Activated T-helper 9 cell treated with anti-CD3 and anti-CD28 coated beads, Interleukin-2, amount 50 U/mL, for 16 hours (primary cell): ENCODE data around the gene SETX.

Source experiments
- DNase-seq: peaks from one replicate; pipeline ENCODE4 v3.0.0-alpha.2; 2020; ENCODE audit warnings: low read depth

The SETX gene

DNA sequence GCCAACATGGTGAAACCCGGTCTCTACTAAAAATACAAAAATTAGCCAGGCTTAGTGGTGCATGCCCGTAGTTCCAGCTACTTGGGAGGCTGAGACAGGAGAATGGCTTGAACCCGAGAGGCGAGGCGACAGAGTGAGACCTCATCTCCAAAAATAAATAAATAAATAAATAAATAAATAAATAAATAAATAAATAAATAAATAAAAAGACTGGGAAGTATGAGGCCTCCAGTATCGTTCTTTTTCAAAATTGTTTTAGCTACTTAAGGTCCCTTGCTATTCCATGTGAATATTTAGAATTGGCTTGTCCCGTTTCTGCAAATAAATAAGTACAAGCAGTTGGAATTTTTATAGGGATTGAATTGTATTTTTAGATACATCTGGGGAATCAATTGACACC lies 3.0 kb upstream of the SETX start:
- DNase-seq = no peak

- DNase-seq = no peak
Measured at GRCh38 chr9:132356324-132356924, 1.6 kb upstream of the SETX start.

GRCh38 chr9:132351404-132352045 lies 3.3 kb downstream of the SETX start:
- no peak for DNase-seq

DNA sequence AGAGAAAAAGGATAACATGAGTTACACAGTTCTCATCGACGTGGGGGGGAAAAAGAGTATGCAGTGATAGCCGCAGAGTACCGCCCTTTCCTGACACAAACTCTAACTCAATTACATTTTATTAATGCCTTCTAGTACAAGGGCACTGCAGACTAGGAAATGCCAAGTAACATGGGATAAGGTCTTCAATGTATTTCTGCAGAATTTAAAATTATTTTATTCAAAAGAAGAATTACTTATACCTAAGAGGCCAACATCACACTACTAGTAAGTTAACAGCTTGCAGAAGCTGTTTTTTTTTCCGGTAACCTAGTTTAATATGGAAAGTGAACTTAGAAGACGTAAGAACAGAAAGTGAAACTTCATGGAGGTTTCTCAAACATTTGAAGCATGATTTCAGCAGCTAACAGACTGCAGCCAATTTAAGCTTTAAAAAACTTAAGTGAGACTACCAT lies 3.9 kb downstream of the SETX start:
- DNase-seq = no peak

DNA sequence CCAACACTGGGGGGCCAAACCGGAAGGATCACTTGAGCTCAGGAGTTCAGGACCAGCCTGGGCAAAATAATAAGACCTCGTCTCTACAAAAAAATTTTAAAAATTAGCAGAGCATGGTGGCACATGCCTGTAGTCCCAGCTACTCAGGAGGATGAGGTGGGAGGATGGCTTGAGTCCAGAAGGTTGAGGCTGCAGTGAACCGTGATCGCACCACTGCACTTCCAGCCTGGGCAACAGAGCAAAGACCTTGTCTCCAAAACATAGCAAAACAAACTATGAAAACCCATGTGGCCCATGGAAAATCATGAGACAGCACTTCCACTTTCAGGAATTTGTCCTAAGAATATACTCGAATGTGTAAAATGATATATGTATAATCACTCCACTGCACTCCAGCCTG lies 6.1 kb downstream of the SETX start:
- DNase-seq = no peak

DNA sequence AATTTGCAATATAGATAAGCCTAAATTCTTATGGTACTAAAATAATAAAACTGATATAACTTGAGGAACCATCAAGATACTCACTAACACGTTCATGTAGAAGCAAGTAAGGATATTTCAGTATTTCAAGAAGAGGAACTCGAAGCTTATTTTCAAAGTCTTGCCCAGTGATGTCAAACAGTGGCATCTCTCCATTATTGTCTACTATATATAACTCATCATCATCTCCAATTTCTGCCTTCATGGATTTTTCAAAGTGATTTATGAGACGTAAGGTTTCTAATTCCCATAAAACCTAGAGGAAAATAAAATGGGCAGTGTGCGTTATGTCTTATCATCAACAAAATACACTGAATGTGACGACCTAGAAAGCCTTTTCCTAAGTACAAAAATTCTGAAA lies 8.6 kb downstream of the SETX start:
- DNase-seq = no peak

DNA sequence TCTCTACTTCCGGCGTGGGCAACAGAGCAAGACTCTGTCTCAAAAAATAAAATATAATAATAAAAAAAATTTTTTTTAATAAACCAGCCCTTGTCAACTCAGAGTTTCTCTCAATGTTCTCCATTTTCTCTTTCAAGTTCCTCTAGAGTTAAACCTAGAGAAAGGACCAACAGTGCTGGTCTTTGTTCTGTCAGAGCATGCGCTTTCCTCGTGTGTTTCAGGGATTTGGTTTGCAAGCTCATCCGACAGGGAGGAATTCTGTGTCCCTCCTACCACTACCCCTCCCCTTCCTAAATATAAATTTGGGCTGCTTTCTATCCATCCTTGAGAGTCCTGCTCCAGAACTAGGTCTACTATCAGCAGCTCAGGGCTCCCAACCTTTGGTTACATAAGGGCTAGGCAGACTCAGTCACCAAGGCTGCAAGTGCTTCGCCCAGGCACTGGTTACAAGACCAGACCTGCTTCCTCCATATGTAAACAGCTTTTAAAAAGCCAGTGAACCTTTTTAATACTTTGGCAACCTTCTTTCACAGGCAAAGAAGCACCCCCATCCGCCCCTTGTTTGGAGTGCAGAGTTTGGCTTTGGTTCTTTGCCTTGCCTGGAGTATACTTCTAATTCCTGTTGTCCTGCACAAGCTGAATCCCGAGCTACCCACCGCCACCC lies 13.5 kb downstream of the SETX start:
- no peak for DNase-seq

GRCh38 chr9:132334364-132334763 lies 20.4 kb downstream of the SETX start:
- no peak for DNase-seq

DNA sequence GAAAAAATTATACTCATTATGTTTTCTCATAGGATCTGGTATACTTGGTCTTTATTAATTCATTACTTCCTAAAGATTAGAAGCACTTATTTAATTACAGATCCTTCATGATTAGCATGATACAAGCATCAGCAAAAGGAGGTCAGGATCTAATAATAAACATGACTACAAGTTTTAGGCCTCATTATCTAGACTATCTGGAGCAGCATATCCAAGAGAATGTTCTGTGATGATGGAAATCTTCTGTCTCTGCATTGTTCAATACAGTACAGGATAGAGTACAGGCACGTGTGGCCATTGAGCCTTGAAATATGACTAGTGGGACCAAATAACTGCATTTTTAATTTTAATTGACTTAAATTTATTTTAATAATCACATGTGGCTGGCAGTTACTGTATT lies 21.2 kb downstream of the SETX start:
- DNase-seq = no peak

GRCh38 chr9:132328580-132328979 lies 26.2 kb downstream of the SETX start:
- no peak for DNase-seq

DNA sequence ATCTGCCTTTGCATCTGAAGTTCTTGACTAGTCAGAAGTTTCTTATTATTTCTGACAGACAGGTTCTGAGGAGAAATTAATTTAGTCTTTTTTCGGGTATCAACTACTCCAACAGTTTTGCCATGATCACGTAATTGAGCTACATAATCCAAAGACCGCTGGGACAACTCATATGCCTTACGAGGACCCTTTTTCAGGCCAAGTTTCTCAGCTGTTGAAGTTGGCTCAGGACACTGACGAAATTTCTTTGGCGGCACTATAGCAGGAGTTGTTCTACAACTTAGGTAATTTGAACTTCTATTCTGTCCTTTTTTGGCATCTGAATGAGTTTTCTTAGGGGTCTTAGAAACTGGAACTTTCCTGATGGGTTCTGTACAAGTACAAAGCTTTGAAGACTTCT lies 27.2 kb downstream of the SETX start:
- no peak for DNase-seq

DNA sequence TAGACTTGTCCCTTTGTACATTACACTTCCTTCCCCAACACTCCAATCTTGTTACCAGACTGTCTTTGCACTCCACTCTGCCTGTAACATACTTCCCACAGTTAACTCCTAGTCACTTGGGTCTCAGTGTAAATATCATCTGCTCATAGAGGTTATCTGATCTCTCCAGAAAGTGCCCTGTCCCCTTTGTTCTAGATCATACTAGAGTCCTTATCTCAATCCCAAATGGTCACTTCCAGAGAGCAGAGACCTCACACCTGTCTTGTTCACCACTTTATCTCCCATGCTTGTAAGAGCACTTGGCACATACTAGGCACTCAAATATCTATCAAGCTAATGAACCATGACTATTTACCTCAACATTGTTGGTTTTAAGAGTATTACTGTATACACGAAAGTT lies 30.4 kb downstream of the SETX start:
- no peak for DNase-seq

DNA sequence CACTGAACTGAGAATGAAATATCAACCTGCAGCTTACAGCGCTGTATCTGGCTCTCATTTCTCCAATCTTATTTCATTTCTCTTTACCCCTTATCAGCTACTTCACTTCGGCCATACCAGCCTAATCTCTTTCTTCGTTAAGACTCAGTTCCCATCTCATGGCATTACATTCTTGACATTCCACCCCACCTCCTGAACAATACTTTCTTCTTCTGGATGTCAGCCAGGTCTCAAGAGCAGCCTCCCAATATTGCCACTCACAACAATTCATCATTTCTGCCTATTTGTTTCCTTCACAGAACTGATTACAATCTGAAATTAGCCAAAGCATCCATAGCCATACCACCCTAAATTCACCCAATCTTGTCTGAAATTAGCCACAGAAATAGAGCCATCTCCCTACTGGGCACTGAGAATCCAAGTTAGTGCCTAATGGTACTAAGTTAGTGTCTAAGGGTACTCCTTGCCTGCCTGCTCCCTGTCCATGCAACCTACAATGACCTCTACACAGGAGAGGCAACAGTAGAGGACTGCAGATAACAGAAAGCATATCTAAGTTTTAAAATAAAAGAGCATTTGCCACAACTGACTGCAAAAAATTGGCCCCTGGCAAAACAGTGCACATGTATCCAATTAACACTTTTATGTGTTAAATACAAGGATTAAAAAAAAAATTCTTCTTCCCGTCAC lies 35.2 kb downstream of the SETX start:
- no peak for DNase-seq

DNA sequence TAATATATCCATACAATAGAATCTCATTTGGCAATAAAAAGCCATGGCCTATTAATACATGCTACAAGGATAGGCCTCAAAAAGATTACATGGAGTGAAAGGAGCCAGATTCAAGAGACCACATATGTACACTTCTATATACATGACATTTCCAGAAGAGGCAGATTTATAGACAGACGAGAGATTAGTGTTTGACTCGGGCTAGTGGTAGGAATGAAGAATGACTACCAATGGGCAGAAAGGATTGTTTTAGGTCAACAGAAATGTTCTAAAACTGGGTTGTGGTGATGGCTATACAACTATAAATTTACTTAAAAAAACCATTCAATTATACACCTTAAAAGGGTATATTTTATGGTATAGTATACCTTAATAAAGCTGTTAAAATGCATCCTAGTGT lies 41.9 kb downstream of the SETX start:
- DNase-seq = no peak

- DNase-seq = no peak
Measured at GRCh38 chr9:132312426-132312825, 42.4 kb downstream of the SETX start.

DNA sequence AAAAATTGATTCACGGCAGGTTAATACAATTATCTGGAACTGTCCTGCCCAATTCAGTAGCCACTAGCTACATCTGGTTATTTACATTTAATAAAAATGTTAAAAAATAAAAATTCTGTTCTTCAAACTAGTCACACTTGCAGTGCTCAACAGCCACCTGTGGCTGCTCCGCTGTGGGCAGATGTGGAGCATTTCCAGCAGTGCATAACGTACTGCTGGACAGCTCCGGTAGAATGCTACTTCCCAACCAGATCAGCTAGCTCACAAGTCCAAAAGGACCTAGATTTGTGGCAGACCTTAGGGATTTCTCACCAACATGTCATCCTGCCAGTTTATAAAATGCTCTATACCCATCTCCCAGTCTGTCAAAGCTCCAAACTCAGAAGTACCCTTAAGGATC lies 42.8 kb downstream of the SETX start:
- no peak for DNase-seq

GRCh38 chr9:132309056-132309455 lies 45.7 kb downstream of the SETX start:
- no peak for DNase-seq

GRCh38 chr9:132301521-132301920 lies 53.3 kb downstream of the SETX start:
- no peak for DNase-seq

- DNase-seq = no peak
Measured at GRCh38 chr9:132299221-132299620, 55.6 kb downstream of the SETX start.

- DNase-seq = no peak
Measured at GRCh38 chr9:132295181-132295580, 59.6 kb downstream of the SETX start.

GRCh38 chr9:132293145-132293721 lies 61.6 kb downstream of the SETX start:
- DNase-seq = no peak

- no peak for DNase-seq
Measured at GRCh38 chr9:132288966-132289365, 65.8 kb downstream of the SETX start.

- DNase-seq = no peak
Measured at GRCh38 chr9:132288361-132288760, 66.4 kb downstream of the SETX start.
